Measurements from ENCODE around the gene C17orf107.

The C17orf107 gene

GRCh38 chr17:4942760-4943508, 43.6 kb downstream of the C17orf107 start:
- intact Hi-C loops (cut with DNase I) = no loop called here
- peak in 3 of 10 donors; percentile 2 to 41 (median 12) for DNase-seq

GRCh38 chr17:4944163-4944553, 44.8 kb downstream of the C17orf107 start:
- intact Hi-C loops (cut with DNase I) = no loop called here
- DNase-seq = peak in 1 of 10 donors; percentile 1

- DNase-seq = peak in 2 of 10 donors; percentile 44 to 74
- intact Hi-C loops (cut with DNase I) = loop anchor here (5.0 kb wide), 1 partner anchor 43 kb away; the partner anchor contains the start of gene CAMTA2
Measured at GRCh38 chr17:4944554-4945175, 45.3 kb downstream of the C17orf107 start.

- intact Hi-C loops (cut with DNase I) = loop anchor here (5.0 kb wide), 1 partner anchor 42 kb away; the partner anchor contains the start of gene CAMTA2
- DNase-seq = peak in 7 of 10 donors; percentile 26 to 92 (median 74)
Measured at GRCh38 chr17:4945176-4945943, 46.0 kb downstream of the C17orf107 start.

- no peak for DNase-seq
- intact Hi-C loops (cut with DNase I) = loop anchor here (5.0 kb wide), 1 partner anchor 41 kb away; the partner anchor contains the start of gene CAMTA2
Measured at GRCh38 chr17:4945944-4946280, 46.6 kb downstream of the C17orf107 start.

GRCh38 chr17:4946312-4946976, 47.1 kb downstream of the C17orf107 start:
- DNase-seq = no peak
- intact Hi-C loops (cut with DNase I) = loop anchor here (5.0 kb wide), 1 partner anchor 41 kb away; the partner anchor contains the start of gene CAMTA2

- intact Hi-C loops (cut with DNase I) = loop anchor here (5.0 kb wide), 1 partner anchor 40 kb away; the partner anchor contains the start of gene CAMTA2
- DNase-seq = peak in 1 of 10 donors; percentile 39
Measured at GRCh38 chr17:4947010-4947410, 47.7 kb downstream of the C17orf107 start.

GRCh38 chr17:4947411-4948165, 48.3 kb downstream of the C17orf107 start:
- intact Hi-C loops (cut with DNase I) = loop anchor here (1.0 to 5.0 kb wide), 2 partner anchors 20 to 40 kb away; partner anchors contain the start of genes CAMTA2 and SPAG7
- peak in 6 of 10 donors; percentile 31 to 90 (median 44) for DNase-seq

- intact Hi-C loops (cut with DNase I) = loop anchor here (1.0 to 5.0 kb wide), 2 partner anchors 19 to 39 kb away; partner anchors contain the start of genes CAMTA2 and SPAG7
- peak; percentile 63 to 96 (median 80) for DNase-seq
Measured at GRCh38 chr17:4948166-4948930, 49.0 kb downstream of the C17orf107 start, which contains the start of gene PFN1. Gene PFN1 (minus strand): TSS chr17:4948530. CDS start chr17:4948394, 136 bp downstream.

- peak; percentile 55 to 96 (median 69) for DNase-seq
- intact Hi-C loops (cut with DNase I) = loop anchor here (1.0 to 5.0 kb wide), 2 partner anchors 18 to 38 kb away; partner anchors contain the start of genes CAMTA2 and SPAG7
Measured at GRCh38 chr17:4948931-4949320, 49.6 kb downstream of the C17orf107 start.

GRCh38 chr17:4949321-4950074, 50.2 kb downstream of the C17orf107 start:
- peak in 2 of 10 donors; percentile 34 to 86 for DNase-seq
- intact Hi-C loops (cut with DNase I) = loop anchor here (5.0 kb wide), 1 partner anchor 38 kb away; the partner anchor contains the start of gene CAMTA2

GRCh38 chr17:4950075-4950745, 50.9 kb downstream of the C17orf107 start:
- peak in 3 of 10 donors; percentile 19 to 87 (median 64) for DNase-seq
- intact Hi-C loops (cut with DNase I) = no loop called here

- DNase-seq = peak in 1 of 10 donors; percentile 63
- intact Hi-C loops (cut with DNase I) = no loop called here
Measured at GRCh38 chr17:4950746-4951204, 51.4 kb downstream of the C17orf107 start, which contains the start of gene ENO3. Gene ENO3 (plus strand): TSS chr17:4951119. CDS start chr17:4951830, 711 bp downstream.

- intact Hi-C loops (cut with DNase I) = no loop called here
Measured at GRCh38 chr17:4951486-4951885, 52.1 kb downstream of the C17orf107 start.

More at GRCh38 chr17:4951486-4951885, 52.1 kb downstream of the C17orf107 start:
- peak in 1 of 10 donors; percentile 28 for DNase-seq
